T1000 (cell line): Measurements from ENCODE around the gene CERKL.

Experiments used
- DNase-seq: peaks from one replicate; lab custom pipeline; 2025; ENCODE audit warnings: mixed read lengths; lab: John Stamatoyannopoulos, UW

Gene CERKL

DNA sequence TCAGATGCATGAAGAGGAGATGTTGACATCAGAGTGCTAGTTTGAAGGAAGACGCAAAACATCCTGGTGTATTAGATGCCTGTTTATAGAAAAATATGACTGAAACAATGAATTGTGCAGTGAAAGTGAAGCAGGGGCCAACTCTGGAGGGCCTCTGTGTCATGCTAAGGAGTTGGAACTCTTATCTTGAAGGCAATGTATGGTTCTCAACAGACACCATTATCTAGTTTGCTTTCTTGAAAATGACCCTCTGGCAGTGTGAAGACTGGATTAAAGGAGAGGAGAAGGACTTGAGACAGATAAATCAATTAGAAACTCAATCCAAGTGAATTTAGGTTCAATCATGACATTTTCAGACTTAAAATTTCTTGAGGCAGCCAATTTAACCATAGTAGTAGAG, 136.7 kb downstream of the CERKL start:
- DNase-seq: no peak

DNA sequence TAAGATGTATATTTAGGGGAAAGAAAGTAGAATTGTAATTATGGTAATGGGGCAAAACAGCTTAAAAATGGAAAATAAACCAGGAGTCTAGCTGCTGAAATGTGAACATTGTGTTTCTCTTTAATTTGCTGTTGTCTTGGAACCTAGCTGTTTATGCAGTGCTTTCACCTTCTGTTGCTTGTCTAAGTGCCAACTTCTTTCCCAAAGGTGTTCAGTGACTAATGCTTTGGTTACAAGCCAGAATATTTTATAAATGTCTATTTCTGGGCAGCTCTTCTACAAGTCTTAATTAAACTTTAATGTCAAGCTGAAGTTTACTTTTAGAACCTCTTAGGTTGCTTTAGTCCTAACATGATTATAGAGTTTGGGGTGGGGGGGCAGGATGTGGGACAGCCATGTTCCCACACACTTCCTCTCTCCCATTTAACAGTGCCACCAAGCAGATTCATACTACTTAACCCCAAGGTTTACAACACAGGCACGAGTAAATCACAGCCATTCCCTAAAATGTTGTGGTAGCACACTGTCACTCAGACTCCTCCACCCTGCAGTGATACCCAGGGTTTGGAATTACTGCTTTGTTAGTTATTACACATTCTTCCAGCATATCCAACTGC, 139.1 kb downstream of the CERKL start:
- no peak for DNase-seq

DNA sequence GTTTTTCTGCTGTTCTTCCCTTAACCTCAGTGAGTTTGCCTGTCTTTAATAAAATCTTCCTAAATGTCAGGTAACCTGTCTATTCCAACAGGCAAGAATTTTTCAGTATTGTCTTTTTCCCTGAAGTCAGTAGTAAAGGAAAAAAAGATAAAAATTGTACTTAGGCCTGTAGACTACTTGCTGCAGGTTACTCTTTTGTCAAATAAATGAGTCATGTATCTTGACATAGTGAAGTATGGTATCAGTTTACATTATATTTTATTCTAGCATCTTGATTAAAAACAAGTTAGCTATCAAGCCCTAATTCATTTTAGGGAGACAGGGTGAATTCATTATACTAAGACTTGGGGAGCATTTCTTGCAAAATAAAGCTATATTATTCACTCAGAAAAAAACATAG, 139.9 kb downstream of the CERKL start:
- no peak for DNase-seq

DNA sequence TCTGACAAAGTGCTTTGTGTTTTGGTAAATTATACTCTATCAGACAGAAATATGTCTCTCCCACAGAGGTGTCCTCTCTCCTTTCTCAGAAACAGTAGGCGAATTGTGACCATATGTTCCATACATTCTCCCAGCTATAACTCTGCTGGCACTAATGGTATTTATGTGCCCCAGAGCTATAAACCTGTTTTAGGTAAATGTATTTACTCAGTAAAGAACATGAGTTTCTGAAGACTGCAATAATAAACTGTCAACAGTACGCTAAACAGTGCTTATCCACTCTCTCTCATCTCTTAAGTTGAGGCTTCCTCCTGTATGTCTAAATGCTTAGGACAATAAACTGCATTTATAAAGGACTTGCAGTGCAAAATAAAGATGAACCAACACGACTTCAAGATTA, 141.2 kb downstream of the CERKL start:
- no peak for DNase-seq

DNA sequence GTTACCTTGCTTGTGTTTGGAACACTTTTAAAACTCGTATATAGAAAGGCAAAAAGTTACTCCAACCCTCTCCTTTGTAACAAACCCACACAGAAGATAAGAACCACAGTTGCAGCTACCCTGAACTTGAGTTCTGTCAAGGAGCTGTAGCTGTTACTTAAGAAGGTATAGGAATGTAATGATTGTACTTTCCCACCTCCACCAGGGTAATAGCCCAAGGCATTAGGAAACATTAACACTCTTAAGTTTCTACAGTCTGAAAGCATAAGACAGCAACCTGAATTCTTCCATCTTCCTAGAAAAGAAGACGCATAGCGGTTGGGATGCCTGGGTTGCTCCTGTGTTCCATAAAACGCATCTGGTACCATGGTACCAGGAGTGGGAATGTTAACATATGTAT, 156.7 kb downstream of the CERKL start:
- no peak for DNase-seq

DNA sequence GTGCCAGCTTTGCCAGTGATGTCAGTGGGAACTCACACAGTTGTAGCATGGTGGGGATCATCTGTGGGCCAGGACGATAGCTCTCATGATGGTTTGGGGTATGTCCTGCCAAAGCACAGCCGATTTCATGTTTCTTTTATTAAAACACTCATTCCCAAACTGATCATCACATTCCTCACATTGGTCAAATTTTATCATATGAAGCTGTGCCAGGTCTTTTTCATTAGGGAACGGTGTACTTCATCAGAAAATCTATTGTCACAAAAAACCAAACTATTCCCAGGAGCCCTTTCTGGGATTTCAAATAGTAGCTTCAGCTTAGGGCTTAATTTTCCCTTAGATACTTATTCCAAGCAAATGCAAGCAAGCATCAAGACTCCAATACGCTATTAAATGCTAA, 157.7 kb downstream of the CERKL start:
- no peak for DNase-seq
